HG03060 (cell line): ENCODE data around the gene B4GALNT4.

Experiments used
- ATAC-seq: cut with Tn5 transposase; IDR thresholded peaks from one replicate; pipeline ENCODE4 v1.9.1; 2021; ENCODE audit warnings: low read depth, moderate number of reproducible peaks; ENCODE audit not compliant: unreplicated experiment

The B4GALNT4 gene

GRCh38 chr11:372809-373715, 3.8 kb downstream of the B4GALNT4 start:
- no peak for ATAC-seq

GRCh38 chr11:373716-374551, 4.6 kb downstream of the B4GALNT4 start:
- ATAC-seq = no peak

- ATAC-seq = no peak
These were observed 6.0 kb downstream of the B4GALNT4 start for GRCh38 chr11:375065-376025.

DNA sequence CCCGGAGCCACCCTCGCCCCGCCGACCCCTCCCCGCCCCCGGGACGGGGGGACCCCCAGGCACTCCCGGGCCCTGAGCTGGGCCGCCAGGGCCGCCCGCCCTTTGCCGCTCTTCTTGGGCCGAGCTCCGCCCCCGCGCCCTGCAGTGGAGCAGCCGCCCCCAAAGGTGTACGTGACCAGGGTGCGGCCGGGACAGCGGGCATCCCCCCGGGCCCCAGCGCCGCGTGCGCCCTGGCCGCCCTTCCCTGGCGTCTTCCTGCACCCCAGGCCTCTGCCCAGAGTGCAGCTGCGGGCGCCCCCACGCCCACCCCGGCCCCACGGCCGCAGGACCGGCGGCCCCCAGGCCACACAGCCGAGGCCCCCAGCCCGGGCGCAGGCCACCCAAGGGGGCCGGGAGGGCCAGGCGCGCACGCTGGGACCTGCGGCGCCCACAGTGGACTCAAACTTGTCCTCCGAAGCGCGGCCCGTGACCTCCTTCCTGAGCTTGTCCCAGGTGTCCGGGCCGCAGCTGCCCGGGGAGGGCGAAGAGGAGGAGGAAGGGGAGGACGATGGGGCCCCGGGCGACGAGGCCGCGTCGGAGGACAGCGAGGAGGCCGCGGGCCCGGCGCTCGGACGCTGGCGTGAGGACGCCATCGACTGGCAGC, 7.4 kb downstream of the B4GALNT4 start:
- no peak for ATAC-seq

- ATAC-seq = no peak
These were observed 8.0 kb downstream of the B4GALNT4 start for GRCh38 chr11:377174-377865.

DNA sequence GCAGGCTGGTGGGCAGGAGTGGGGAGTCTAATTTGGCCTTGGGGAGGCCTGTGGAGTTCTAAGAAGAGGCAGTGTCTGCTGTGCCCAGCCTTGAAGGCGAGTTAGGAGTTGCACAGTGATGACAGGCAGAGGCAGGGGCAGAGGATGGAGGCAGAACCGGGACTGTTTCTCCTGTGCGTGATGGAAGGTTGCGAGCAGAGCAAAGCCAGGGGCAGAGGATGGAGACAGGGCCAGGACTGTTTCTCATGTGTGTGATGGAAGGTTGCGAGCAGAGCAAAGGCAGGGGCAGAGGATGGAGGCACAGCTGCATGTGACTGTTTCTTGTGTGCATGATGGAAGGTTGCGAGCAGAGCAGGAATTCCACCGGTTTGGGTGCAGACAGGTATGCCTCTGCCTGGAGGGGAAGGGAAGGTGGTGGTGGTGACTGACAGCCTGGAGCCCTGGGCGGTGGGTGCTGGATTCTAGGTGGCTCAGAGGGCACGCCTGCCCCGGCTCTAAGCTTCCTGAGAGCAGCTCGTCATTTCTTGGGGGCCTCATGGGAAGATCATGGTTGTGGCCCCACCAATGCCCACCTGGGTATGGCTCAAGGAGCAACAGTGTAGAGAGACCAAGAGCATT, 8.7 kb downstream of the B4GALNT4 start:
- ATAC-seq = no peak

GRCh38 chr11:379205-380094, 10.2 kb downstream of the B4GALNT4 start:
- ATAC-seq = no peak

GRCh38 chr11:380095-380480, 10.8 kb downstream of the B4GALNT4 start:
- ATAC-seq = no peak

DNA sequence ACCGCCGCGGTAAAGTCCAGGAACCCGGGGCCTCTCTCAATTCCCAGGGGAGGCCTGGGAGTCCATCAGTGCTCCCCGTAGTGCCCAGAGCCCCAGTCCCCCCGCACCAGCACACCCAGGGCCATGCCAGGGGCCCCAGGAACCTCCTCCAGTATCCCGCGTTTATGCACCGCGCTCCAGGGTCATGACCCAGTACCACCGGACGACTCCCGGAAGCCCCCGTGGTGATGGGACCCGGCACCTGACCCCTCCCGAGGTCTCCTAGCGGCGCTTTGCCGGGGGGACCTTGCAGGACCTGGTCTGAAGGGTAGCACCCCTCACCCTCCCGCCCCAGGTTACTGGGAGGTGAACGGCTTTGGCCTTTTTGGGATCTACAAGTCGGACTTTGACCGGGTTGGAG, 11.2 kb downstream of the B4GALNT4 start:
- ATAC-seq = no peak

DNA sequence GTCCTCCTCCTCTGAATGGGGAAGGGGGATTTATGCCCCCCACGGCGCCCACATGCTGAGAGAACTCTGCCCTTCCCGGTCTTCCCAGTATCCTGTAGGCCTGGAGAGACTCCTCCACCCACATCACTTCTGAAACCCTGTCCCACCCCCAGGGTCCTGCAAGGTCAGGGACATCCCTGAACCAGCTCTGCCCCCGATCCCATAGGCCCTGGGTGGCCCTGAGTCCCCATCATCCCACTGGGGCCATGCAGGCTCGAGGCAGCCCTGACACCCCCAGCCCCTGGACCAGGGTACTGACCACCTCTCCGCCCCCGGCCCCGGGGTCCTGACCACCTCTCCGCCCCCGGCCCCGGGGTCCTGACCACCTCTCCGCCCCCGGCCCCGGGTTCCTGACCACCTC, 11.7 kb downstream of the B4GALNT4 start:
- ATAC-seq = no peak

- ATAC-seq = no peak
These were observed 12.3 kb downstream of the B4GALNT4 start for GRCh38 chr11:381501-382072.

DNA sequence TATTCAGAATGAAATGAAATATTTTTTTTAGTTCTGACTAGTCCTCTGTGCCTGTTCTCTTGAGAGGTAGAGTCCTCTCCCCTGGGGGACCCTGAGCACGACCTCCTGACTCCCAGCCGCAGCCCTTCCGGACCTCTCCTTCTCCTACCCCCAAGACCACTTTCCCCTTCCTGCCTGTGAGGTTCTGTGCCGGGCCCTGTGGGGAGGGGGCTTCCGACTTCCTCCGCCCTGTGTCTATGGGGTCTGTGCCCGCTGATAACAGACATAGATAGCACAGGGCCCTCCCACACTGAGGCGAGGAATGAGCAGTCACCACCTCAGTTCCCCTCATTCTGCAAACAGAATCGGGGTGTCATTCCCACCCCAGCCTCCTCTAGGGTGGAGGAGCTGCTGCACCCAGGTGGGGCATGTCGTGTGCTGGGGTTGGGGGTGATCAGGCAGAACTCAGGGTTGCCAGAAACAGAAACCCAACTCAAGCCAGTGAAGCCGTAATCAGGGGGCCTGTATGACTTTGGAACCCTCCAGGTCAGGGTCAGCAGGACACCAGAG, 12.9 kb downstream of the B4GALNT4 start:
- ATAC-seq = no peak

GRCh38 chr11:383431-383830, 14.1 kb downstream of the B4GALNT4 start:
- ATAC-seq = no peak

DNA sequence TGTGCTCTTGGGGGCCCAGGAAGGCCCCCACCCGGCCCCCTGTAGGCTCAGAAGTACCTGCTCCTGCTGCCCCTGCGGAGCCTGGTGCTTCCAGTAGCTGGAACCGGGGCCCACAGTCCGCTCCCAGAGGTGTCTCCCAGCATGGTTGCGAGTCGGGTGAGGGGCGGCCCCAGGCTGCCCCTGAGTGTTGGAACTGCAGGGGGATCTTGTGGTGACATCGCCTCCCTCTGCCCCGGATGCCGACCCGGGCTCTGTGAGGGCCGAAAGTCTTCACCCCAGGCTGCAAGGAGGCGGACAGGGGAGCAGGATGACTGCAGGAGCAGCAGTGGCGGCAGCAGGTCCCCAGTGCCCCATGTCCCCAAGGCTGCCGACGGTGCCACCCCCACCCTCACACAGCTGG, 15.2 kb downstream of the B4GALNT4 start:
- no peak for ATAC-seq

- ATAC-seq = no peak
These were observed 16.5 kb downstream of the B4GALNT4 start for GRCh38 chr11:385594-386351.

DNA sequence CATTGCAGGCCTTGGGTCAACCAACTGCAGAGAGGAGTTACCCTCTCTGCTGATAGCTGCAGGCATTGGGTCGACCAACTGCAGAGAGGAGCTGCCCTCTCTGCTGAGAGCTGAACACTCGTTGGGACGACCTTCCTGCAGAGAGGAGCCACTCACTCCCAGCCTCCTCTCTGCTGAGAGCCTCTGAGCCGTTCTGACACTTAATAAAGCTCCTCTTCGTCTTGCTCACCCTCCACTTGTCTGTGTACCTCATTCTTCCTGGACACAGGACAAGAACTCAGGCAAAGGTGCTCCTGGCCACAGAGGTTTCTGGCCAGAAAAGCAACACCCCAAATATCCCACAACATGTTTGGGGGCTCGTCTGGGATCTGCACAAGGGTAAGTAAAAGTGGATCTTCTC, 17.2 kb downstream of the B4GALNT4 start:
- ATAC-seq = no peak
